Measurements from ENCODE around the gene GGTLC2. TPM values are rescaled to one million over a fixed set of nuclear protein-coding genes. Genes with fewer than 3 reads are reported as not detected.

Gene GGTLC2
- total RNA-seq, 1 donor, result not detected

DNA sequence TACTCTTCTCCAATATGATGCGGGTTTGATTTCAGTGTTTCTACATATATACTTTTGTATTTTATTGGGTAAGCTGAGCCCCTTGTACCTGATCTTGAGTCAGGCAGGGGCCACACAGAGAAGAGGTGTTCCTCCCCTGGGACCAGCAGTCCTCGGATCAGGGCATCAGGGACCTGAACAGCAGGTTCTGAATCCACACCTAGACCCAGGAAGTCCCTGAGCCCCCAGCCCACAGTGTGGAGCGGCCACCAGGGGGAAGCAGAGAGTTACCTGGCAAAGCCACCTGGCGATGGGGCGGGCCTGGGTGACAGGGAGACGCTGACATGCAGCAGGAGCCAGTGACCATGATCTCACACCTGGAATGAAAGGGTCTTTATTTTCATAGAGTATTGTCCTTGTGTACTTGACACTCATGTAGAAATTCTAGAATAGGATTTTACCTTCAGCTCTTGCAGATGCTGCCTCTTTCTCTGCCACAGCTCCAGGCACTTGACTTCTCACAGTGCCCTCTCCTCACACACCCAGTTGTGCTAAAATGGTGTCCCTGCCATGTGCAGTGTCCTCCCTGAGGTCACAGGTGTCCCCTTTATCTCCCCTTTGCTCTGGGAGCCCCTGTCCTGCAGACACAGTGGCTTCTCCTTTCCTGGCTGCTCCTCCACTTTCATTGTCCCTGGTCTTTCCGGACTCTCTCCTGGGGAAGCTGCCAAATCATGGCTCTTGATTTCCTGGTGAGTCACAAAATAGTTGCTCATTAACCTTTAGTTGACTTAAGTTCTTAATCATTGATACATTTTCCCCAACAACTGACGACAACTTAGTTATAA lies 48.5 kb downstream of the GGTLC2 start:
- Histone ChIP-seq H3K36me3 (ENCODE audit: insufficient read depth, low read length) (no peaks in the 10 kb centered on the region), H3K27ac (ENCODE audit: low read depth, low read length) (no peak overlapping the region), H3K27me3 (ENCODE audit: insufficient read depth, low read length) (no peaks in the 10 kb centered on the region), H3K79me2 (ENCODE audit: insufficient read depth, low read length) (no peaks in the 10 kb centered on the region), H4K20me1 (ENCODE audit: insufficient read depth, low read length) (no peaks in the 10 kb centered on the region), H3K4me3 (ENCODE audit: insufficient read depth, low read length) (no peak overlapping the region), H2AFZ (ENCODE audit: low read length) (no peak overlapping the region), H3K4me1 (ENCODE audit: insufficient read depth, low read length) (peaks cover 7% of the 10 kb centered on the region), H3K4me2 (ENCODE audit: insufficient read depth, low read length) (no peak overlapping the region), H3K9me3 (ENCODE audit: low read depth, low read length) (no peaks in the 10 kb centered on the region)
- TF ChIP-seq, protein P1, sequence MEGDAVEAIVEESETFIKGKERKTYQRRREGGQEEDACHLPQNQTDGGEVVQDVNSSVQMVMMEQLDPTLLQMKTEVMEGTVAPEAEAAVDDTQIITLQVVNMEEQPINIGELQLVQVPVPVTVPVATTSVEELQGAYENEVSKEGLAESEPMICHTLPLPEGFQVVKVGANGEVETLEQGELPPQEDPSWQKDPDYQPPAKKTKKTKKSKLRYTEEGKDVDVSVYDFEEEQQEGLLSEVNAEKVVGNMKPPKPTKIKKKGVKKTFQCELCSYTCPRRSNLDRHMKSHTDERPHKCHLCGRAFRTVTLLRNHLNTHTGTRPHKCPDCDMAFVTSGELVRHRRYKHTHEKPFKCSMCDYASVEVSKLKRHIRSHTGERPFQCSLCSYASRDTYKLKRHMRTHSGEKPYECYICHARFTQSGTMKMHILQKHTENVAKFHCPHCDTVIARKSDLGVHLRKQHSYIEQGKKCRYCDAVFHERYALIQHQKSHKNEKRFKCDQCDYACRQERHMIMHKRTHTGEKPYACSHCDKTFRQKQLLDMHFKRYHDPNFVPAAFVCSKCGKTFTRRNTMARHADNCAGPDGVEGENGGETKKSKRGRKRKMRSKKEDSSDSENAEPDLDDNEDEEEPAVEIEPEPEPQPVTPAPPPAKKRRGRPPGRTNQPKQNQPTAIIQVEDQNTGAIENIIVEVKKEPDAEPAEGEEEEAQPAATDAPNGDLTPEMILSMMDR (IDR thresholded peaks at IDR 0.05; ENCODE audit: extremely low read depth, low read depth, low read length), result peak; percentile 47
- DNase-seq (ENCODE audit: insufficient read length, low spot score, missing footprints), result peak; percentile 88

DNA sequence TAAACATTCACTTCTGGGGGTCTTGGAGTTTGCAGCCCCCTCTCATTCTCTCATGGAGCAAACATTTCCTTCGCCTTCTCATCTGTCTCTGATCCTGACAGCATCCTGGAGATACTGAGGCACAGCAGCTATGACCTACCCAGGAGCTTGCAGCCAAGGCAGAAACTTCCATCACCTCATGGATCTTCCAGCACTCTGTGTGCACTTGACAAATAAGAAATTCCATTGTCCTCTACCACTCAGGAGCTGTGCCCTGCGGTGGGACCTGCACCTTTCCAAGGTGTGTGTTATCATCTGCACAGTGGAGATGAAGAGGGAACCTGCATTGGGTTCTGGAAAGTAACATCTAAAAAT lies 49.1 kb downstream of the GGTLC2 start:
- TF ChIP-seq, protein P1 (IDR thresholded peaks at IDR 0.05; ENCODE audit: extremely low read depth, low read depth, low read length), result no peak

DNA sequence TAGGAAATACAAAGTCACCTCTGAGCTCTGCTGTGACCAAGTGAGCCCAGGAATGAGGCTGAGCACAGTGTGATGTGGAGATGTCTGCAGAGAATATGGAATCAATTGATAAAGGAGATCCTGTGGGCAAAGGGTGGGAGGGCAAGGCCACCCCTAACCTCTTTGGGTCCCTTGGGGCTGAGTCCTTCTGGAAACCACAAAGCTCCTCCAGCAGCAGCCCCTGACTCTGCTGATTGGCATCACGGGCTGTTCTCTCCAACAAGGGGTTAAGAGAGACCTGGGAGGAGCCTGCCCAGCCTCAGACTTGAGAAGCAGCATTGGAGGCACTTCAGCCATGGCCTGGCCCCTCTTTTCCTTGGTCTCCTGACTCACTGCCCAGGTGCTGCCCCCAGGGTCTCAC lies 49.7 kb downstream of the GGTLC2 start:
- DNase-seq (ENCODE audit: insufficient read length, low spot score, missing footprints), result no peak
- H3K4me2 ChIP-seq (ENCODE audit: insufficient read depth, low read length), result no peak overlapping the region
- TF ChIP-seq, protein P1 (IDR thresholded peaks at IDR 0.05; ENCODE audit: extremely low read depth, low read depth, low read length), result no peak
- H3K9me3 ChIP-seq (ENCODE audit: low read depth, low read length), result no peaks in the 10 kb centered on the region
- peaks cover 7% of the 10 kb centered on the region for H3K4me1 ChIP-seq (ENCODE audit: insufficient read depth, low read length)
- H2AFZ ChIP-seq (ENCODE audit: low read length), result no peak overlapping the region
- no peaks in the 10 kb centered on the region for H3K36me3 ChIP-seq (ENCODE audit: insufficient read depth, low read length)
- H3K27me3 ChIP-seq (ENCODE audit: insufficient read depth, low read length), result no peaks in the 10 kb centered on the region
- no peak overlapping the region for H3K27ac ChIP-seq (ENCODE audit: low read depth, low read length)
- no peak overlapping the region for H3K4me3 ChIP-seq (ENCODE audit: insufficient read depth, low read length)
- H4K20me1 ChIP-seq (ENCODE audit: insufficient read depth, low read length), result no peaks in the 10 kb centered on the region
- no peaks in the 10 kb centered on the region for H3K79me2 ChIP-seq (ENCODE audit: insufficient read depth, low read length)

More for the DNA sequence above, 49.1 kb downstream of the GGTLC2 start:
- H3K27me3 ChIP-seq (ENCODE audit: insufficient read depth, low read length), result no peaks in the 10 kb centered on the region
- no peaks in the 10 kb centered on the region for H3K9me3 ChIP-seq (ENCODE audit: low read depth, low read length)
- H3K27ac ChIP-seq (ENCODE audit: low read depth, low read length), result no peak overlapping the region
- H3K4me3 ChIP-seq (ENCODE audit: insufficient read depth, low read length), result no peak overlapping the region
- no peaks in the 10 kb centered on the region for H3K36me3 ChIP-seq (ENCODE audit: insufficient read depth, low read length)
- no peaks in the 10 kb centered on the region for H4K20me1 ChIP-seq (ENCODE audit: insufficient read depth, low read length)
- no peak for DNase-seq (ENCODE audit: insufficient read length, low spot score, missing footprints)
- H3K79me2 ChIP-seq (ENCODE audit: insufficient read depth, low read length), result no peaks in the 10 kb centered on the region
- H3K4me1 ChIP-seq (ENCODE audit: insufficient read depth, low read length), result peaks cover 7% of the 10 kb centered on the region
- no peak overlapping the region for H3K4me2 ChIP-seq (ENCODE audit: insufficient read depth, low read length)
- H2AFZ ChIP-seq (ENCODE audit: low read length), result no peak overlapping the region

DNA sequence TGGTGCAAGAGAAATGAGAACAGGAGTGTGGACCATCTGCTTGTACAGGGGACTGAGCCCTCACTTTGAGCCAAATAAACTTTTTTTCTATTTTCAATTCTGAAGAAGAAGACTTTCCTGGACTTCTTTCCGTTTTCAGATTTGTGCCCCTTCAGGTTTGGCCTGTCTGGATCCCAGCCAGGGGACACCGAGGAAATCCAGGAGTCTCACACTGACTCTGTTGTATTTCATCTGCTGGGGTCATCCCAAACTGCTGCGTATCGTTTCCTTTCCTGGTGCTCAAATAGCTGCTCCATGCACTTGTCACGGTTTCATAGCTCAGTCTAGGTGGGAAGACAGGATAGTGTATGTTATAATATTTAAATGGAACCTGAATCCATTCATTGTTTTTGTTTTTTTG lies 51.7 kb downstream of the GGTLC2 start:
- Histone ChIP-seq H2AFZ (ENCODE audit: low read length) (no peak overlapping the region), H3K4me1 (ENCODE audit: insufficient read depth, low read length) (peaks cover 7% of the 10 kb centered on the region), H4K20me1 (ENCODE audit: insufficient read depth, low read length) (no peaks in the 10 kb centered on the region), H3K36me3 (ENCODE audit: insufficient read depth, low read length) (no peaks in the 10 kb centered on the region), H3K4me3 (ENCODE audit: insufficient read depth, low read length) (no peak overlapping the region), H3K27ac (ENCODE audit: low read depth, low read length) (no peak overlapping the region), H3K4me2 (ENCODE audit: insufficient read depth, low read length) (no peak overlapping the region), H3K27me3 (ENCODE audit: insufficient read depth, low read length) (no peaks in the 10 kb centered on the region), H3K9me3 (ENCODE audit: low read depth, low read length) (no peaks in the 10 kb centered on the region), H3K79me2 (ENCODE audit: insufficient read depth, low read length) (no peaks in the 10 kb centered on the region)
- DNase-seq (ENCODE audit: insufficient read length, low spot score, missing footprints), result no peak
- TF ChIP-seq, protein P1 (IDR thresholded peaks at IDR 0.05; ENCODE audit: extremely low read depth, low read depth, low read length), result no peak

Small RNA genes lying within 50 kb of the gene (small RNA-seq; reads per million reads assigned to genes)
- gene AC244250.2, result not detected
- gene IGLV3-29, result not detected
- gene IGLVVI-25-1, result not detected

Other genes starting within 250 kb of the GGTLC2 start
- gene ZNF280B, start 135.9 kb upstream of the GGTLC2 start, total RNA-seq, result 1.1 and 1.5 TPM in 2 replicates
- not detected in 2 replicates for gene ZNF280A, start 124.3 kb upstream of the GGTLC2 start, total RNA-seq
- under 0.01 and 0.36 TPM in 2 replicates for gene PRAME, start 85.3 kb upstream of the GGTLC2 start, total RNA-seq
- gene IGLL5, start 243.2 kb downstream of the GGTLC2 start, total RNA-seq, result not detected in 2 replicates